Stimulated activated CD4-positive, alpha-beta T cell treated with anti-CD3 and anti-CD28 coated beads, Interleukin-4, amount 100 ng/mL, for 48 hours (primary cell): Measurements from ENCODE around the gene ZNRF3.

Source experiments
- DNase-seq, 2 donors: peaks; one replicate each; pipeline ENCODE4 v3.0.0-alpha.2; 2020; ENCODE audit warnings: low read depth in 2 of 2

ZNRF3 gene

DNA sequence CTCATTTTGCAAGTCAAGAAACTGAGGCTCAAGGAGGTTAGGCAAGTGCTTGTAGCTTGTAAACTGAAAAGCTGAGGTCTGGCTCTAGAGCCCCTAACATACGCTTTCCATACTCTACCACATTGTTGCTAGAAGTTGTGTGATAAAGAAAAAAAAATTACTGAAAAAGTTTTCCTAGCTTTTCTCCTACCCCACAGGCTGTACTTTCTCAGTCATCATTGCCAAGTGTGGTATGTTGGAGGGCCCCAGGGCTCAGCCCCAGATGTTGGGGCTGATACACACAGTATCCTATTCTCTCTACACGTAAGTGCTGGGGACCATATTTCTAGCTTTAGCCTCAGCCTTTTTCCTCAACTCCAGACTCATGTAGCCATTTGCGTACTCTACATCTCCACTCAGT lies 205.4 kb downstream of the ZNRF3 start:
- DNase-seq = no peak

DNA sequence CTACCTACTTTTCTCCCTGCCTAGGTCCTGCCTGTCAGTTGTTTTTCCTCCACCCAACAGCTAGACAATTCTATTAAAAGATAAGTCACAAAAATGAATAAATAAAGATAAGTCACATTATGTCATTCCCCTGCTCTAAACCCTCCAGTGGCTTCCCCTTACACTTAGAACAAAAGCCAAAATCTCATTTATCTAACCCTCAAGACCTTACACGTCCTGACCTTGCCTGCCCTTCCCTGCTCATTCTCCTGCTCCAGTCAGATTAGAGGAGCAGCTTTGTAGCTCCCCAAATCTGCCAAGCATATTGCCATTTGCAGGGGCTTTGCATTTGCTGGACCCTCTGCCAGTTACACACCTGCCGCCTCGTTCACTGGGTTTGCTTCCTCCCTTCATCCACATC lies 206.1 kb downstream of the ZNRF3 start:
- DNase-seq = no peak

DNA sequence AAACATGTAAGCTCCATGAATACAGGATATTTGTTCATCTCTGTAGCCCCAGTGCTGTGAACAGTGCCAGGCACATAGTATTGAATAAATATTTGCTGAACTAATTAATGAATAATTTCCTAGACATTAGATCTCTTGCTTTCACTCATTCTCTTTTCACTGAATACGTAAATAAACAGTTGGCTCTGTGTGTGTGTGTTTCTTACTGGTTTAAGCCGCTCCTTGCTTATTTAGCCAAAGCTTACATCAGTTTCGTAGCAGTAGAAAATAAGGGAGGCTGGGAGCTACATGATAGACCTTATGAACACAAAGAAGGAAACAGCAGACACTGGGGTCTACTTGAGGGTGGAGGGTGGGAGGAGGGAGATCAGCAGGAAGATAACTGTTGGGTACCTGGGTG lies 206.7 kb downstream of the ZNRF3 start:
- no peak for DNase-seq

DNA sequence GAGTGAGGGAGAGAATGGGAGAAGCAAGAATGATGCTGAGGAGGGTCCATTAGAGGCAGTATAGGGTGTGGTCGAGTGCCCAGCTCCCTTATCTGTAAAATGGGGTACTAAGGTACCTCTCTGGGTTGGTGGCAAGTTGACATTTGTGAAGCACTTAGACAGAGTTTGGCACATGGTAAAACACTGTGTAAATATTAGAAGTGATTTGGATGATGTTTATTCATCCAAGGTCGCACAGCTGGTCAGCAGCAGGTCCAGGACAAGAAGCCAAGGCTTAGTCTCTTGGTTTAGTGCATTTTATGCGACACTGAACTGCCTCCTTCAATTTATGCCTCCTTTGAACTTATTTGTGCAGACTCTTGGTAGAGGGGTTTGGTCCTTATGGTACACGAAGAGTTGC lies 208.9 kb downstream of the ZNRF3 start:
- no peak for DNase-seq

DNA sequence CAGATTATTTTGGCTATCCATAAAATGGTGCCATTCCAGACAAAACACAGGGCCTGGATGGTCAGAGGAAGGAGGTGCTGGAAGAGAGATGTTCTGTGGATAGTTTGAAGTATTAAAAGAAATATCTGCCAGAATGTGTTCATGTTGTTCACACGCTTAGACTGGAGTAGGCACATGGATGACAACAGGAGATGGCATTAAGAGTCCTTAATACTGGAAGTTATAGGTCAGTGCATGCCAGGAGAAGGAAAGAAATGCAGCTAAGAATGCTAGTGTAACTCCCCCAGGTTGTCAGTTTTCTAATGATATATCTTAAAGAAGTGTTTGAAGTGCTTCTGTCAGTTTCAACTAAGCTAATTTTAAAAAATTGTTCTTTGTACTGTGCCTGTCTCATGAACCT lies 209.7 kb downstream of the ZNRF3 start:
- no peak for DNase-seq

DNA sequence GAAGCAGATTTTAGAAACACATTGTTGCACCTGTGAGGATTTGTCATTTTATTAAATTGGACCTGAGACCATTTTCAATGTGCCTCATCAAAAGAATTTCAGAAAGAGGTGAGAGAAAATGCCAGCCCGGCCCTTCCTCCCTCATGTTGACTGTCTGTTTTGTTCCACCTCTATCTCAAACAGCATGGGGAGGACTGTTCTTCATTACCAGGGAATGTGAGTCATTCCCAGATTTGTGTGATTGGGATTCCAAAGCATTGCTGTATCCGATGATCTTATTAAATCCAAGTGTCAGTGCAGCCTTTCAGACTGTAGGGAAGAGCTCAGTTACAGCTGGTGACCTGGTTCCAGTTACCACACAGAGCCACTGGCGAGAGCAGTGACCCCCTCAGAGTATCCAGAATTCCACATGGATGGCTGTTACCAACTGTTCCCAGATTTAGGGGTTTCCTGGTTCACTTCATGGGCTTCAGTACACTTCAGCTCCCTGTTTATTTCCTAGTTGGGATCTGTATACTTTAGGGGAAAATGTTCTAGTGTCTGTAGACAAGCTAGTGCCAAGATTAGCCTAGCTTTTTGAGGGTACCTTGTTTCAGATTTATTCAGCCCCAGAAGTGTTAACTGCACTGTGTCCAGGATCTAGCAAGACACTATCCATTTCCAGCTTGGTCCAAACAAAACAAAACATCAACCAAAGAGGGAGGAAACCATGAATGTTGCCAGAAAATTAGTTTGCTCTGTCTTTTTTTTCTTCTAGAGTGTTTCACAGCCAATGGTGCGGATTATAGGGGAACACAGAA lies 210.3 kb downstream of the ZNRF3 start:
- DNase-seq = no peak

DNA sequence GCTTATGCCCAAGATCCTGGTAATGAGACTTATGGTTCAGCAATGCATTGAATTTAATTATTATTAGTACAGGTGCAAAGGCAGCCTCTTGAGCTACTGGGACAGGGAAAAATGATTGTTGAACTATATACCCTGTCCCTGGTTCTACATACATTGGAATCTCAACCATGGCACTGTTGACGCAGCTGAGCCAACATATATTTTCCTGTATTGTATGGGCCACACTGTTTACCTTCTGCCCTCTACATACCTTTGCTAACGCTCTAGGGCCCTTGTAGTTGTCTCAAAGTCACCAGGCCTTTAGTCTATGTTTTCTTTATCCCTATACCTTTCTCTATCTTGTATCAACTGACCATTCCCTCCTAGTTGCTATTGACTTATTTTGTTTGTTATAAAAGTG lies 212.1 kb downstream of the ZNRF3 start:
- no peak for DNase-seq

DNA sequence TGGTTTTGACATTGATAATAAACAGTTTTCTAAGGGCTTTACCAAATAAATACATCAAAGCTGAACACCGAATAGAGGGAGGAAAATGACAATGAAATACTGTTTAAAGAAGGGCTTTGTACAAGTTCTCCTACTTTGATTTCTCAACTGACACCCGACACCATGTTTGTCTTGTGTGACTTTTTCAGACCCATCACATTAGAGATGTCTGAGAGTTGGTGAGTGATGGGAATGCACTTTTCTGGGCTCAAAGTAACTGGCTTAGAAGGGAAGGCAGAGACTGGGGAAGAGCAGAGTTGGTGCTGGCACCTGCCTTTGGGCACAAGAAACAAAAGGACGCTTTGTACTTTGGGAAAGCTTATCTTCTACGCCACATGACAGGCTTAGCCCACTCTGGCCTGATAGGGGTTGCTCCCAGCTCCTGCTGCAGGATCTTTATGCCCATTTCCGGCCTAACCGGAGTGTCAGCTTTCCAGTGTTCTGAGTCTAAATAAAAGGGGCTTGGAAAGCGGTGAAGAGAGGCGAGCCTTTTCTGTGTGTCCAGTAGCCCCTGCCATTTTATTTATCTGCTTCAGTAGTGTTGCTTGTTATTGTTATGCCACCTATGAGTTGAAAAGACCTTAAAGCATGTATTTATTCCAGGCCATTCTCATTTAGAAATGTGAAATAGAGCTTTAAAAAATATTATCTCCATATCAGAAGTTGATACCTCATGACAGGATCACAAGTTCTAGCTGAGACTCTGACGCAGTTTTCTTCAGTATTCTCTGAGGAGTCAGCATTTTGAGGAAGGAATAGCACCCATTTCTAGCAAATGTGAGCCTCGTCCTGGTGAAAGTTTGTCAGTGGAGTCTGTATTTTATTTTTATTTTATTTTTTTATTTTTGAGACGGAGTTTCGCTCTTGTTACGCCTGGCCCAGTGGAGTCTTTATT lies 213.6 kb downstream of the ZNRF3 start:
- no peak for DNase-seq

DNA sequence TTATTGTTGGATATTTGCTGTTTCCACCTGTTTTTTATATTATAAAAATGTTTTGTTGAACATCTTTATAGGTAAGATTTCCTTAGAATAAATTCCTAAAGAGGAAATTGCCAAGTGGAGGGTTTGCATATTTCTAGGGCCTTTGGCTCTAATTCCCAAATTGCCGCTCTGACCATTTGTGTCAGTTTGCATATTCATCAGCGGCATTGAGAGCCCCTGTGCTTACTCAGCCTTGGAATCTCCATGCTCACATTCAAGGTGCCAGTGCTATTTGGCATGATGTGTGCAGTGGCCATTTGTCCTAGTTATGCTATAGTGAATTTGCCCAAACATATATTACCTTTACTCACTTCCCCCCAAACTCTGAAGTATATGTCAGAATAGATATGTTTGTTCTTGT lies 214.9 kb downstream of the ZNRF3 start:
- no peak for DNase-seq

DNA sequence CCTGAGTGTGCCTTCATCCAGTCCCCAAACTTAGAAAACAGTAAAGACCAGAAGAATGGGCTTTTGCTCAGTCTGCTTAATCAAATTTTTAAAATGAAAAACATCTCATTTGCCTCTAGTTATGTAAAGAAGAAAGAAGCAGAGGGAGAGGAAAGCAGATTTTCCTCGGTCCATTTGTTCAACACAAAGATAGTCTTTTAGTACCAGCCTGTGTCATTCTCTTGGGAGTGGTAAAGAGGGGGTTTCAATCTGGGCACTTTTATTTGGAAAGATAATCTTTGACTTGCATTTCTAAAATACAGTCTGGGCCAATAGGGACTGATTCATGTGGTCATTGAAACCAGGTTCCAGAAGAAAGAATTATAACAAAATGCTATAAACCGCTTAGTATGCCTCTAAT lies 218.9 kb downstream of the ZNRF3 start:
- no peak for DNase-seq

DNA sequence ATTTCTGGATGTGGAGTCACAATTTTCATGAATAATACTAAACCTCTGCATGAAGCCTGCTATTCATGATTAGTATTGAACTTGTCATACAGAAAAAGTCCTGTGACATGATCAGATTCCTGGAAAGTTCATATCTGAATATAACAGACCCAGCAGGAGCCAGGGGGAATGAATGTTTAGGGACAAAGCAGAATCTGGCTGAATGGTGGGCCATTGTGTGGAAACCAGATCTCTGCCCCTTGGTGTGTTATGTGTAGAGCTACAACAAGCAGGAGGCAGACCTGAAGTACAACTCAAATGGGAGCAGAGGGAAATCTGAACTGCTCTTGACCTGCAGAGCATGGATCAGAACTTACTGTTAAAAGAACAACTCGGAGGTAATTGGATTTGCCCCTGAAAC lies 219.7 kb downstream of the ZNRF3 start:
- no peak for DNase-seq

DNA sequence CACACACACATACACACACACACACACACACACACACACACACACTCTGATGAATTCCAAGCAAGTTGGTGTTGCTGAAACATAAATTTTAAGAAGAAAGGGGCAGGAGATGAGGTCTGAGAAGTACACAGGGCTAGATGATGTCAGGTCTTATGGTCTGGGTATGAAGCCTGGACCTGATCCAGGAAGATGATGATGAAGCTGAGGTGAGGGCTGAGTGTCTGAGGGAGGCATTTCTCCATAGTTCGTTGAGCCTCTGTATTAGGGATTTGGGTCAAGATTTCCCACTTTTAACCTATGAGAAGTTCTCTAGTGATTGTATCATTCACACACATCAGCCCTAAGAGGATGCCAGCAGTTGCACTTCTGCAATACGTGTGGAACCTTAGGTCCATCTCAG lies 222.1 kb downstream of the ZNRF3 start:
- no peak for DNase-seq

DNA sequence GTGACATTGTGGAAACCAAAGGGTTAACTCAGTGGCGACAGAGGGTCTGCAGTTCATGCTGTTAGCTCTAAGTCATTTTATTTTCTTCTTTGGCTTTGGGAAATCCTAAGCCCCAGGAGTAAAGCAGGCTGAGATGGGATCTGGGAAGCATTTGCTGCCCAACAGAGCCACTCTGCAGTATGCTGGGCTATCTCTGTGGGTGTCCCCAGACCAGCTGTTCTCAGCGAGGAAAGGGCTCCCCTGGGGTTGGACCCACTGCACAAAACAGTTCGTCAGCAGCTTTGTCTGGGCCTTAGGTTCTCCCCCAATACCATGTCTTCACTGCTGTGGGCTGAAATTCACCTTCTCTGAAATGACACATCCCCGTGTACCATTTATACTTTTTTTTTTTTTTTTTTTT lies 223.5 kb downstream of the ZNRF3 start:
- no peak for DNase-seq
